Panc1 (cell line): ENCODE data around the gene MYO7A.

Source experiments
- CTCF ChIP-seq: fragments of 450-650 bp; IDR thresholded peaks from 2 replicates; pipeline ENCODE4 v1.5.1; 2017; ENCODE audit warnings: mild to moderate bottlenecking
- SIN3A ChIP-seq: IDR thresholded peaks from 2 replicates; pipeline ENCODE4 v1.6.1; 2012; ENCODE audit warnings: low read depth, mild to moderate bottlenecking, low read length, moderate library complexity, borderline replicate concordance; ENCODE audit not compliant: insufficient read depth

- TF ChIP-seq CTCF: no peak
- no peak for TF ChIP-seq SIN3A
These were observed 75.2 kb downstream of the MYO7A start for GRCh38 chr11:77202941-77203900.
